ENCODE measurements around the gene ZCCHC2. TPM values are rescaled to one million over a fixed set of nuclear protein-coding genes. Genes with fewer than 3 reads are reported as not detected.
A peak's percentile ranks its signal among the peaks of the same experiment; 100 is the strongest.

ZCCHC2 gene
- total RNA-seq, 1 experiment from 2014 or later, result 12.4 TPM

GRCh38 chr18:62523255-62523588 lies 397 bp downstream of the ZCCHC2 start:
- H3K4me1 ChIP-seq (ENCODE audit: insufficient read depth, low read length), result peaks cover 4% of the 10 kb centered on the region; the same call in 1 of the 2 replicates
- no peak overlapping the region for H3K14ac ChIP-seq (ENCODE audit: insufficient read depth, low read length)
- no peak overlapping the region for H2BK12ac ChIP-seq (ENCODE audit: insufficient read length, low read depth, low read length)
- H2AFZ ChIP-seq (ENCODE audit: low read length), result no peak overlapping the region
- no peak overlapping the region for H3K4ac ChIP-seq (ENCODE audit: low read depth, low read length)
- Mint-ChIP-seq H3K36me3 (ENCODE audit: insufficient read depth in 1 of 3, low read depth in 3 of 3) (peaks cover 0 to 3% (median 2%) of the 10 kb centered on the region in 3 experiments; a peak in 3 of 7 replicates), H3K4me1 (peaks cover 26 to 38% of the 10 kb centered on the region in 2 experiments), H3K27ac (no peak overlapping the region), H3K27me3 (ENCODE audit: low read depth) (peaks cover 39% of the 10 kb centered on the region), H3K9me3 (peaks cover 0 to 2% of the 10 kb centered on the region in 2 experiments; a peak in 1 of 5 replicates), H3K4me3 (peak overlapping the region in 1 of 2 experiments; percentile 24; a peak in 1 of 5 replicates)
- no peak overlapping the region for H3K23ac ChIP-seq (ENCODE audit: insufficient read length, low read depth, low read length)
- H4K5ac ChIP-seq (ENCODE audit: insufficient read length, low read depth, low read length), result no peak overlapping the region
- no peak overlapping the region for H3K27ac ChIP-seq (ENCODE audit: insufficient read length, low read depth, low read length)
- no peak overlapping the region for H3K9ac ChIP-seq (ENCODE audit: extremely low read depth, insufficient read length, low read length)
- no peaks in the 10 kb centered on the region for H3K79me1 ChIP-seq (ENCODE audit: insufficient read depth, low read depth, low read length, poor library complexity, severe bottlenecking)
- no peak for TF ChIP-seq CTCF (conservative IDR thresholded peaks at IDR 0.05)
- H3K79me2 ChIP-seq (ENCODE audit: insufficient read depth, low read length), result 0 out of 2 replicates have a peak, but pooled peaks cover 2% of the 10 kb centered on the region
- DNase-seq, result no peak
- H3K9me3 ChIP-seq (ENCODE audit: control insufficient read depth, low read depth, low read length), result no peaks in the 10 kb centered on the region
- H4K8ac ChIP-seq (replicated peaks; ENCODE audit: insufficient read length, low read depth, low read length), result no peak overlapping the region
- H3K56ac ChIP-seq (ENCODE audit: insufficient read length, low read depth, low read length), result no peak overlapping the region
- H2BK120ac ChIP-seq (ENCODE audit: low read depth, low read length, poor library complexity, severe bottlenecking), result no peak overlapping the region
- no peak overlapping the region for H2AK5ac ChIP-seq (ENCODE audit: insufficient read length, low read length)
- H3K27me3 ChIP-seq (ENCODE audit: insufficient read depth, low read length), result peaks cover 9% of the 10 kb centered on the region; the same call in 1 of the 2 replicates
- no peak overlapping the region for H4K91ac ChIP-seq (ENCODE audit: insufficient read length, low read depth, low read length)
- H4K20me1 ChIP-seq (ENCODE audit: control insufficient read depth, insufficient read depth, insufficient read length), result no peaks in the 10 kb centered on the region
- no peak overlapping the region for H3K18ac ChIP-seq (ENCODE audit: insufficient read length, low read depth, low read length)
- H2BK5ac ChIP-seq (ENCODE audit: insufficient read length, low read length), result no peak overlapping the region
- H2BK15ac ChIP-seq (ENCODE audit: low read depth, low read length), result no peak overlapping the region
- peaks cover 13% of the 10 kb centered on the region for H3K23me2 ChIP-seq (ENCODE audit: insufficient read length, low read depth, low read length, poor library complexity, severe bottlenecking)
- H2BK20ac ChIP-seq (ENCODE audit: low read depth, low read length, poor library complexity, severe bottlenecking), result no peak overlapping the region
- WGBS (ENCODE audit: extremely low coverage, insufficient read length, low lambda C conversion rate), result no CpG with 5 or more reads among the region's 62 CpGs
- peak overlapping the region; percentile 83 for H3K4me2 ChIP-seq (ENCODE audit: insufficient read depth, insufficient read length, low read length)
- H3T11ph ChIP-seq (ENCODE audit: low read length), result no peak overlapping the region

Measured in H9 (cell line).